ENCODE measurements around the gene ADGRG6. TPM values are rescaled to one million over a fixed set of nuclear protein-coding genes. Genes with fewer than 3 reads are reported as not detected.

The ADGRG6 gene
- total RNA-seq, 1 donor from 2014 or later = 2.5 TPM

DNA sequence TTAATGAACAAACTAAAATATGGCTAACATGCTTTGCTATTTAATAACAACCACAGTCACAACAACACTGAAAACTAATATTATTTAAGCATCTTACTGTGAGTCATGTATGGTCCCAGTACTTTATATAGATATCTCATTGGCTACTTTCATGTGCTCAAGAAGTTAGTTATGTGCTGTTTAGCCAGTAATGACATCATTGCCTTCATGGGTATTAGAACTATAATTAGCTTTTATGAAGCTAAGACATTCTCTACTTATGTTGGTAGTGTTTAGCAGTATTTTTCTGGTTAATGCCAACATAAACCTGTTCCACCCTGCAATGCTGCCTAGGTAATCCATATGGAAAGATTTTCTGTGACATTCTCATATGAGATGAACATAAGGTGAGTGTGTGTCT lies 56.1 kb downstream of the ADGRG6 start:
- no peak overlapping the region for H3K4me3 Mint-ChIP-seq (ENCODE audit: unreplicated experiment)

DNA sequence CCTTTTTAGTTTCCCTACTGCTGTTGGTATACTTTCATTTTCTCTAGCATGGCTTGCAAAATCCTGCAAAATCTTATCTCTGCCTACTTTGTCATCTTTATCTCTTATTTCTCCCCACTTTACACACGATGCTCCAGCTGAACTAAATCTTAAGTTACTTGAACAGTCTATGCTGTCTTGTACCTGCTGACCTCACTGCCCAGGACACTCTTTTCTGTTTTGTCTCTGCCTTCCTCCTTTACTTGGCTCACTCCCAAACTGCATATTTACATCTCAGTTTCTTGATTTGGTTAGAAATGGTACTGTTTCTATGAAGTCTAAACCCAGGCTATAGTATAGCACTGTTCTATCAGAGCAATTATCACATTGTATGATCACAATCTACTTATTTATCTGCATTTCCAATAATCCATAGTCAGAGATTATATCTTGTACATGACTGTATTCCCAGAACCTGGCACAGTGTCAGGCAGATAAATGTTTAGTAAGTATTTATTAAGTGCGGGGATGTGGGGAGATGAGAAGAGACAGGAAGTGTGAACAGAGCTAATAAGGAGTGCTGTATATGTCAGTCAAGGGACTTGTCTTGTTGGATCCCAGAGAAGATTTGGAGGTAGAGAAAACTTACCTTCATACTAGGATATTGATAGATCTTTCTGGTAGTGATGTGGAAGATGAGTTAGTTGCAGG lies 57.6 kb downstream of the ADGRG6 start:
- no peaks in the 10 kb centered on the region for H3K36me3 Mint-ChIP-seq (ENCODE audit: low read depth)
- H3K4me1 Mint-ChIP-seq (ENCODE audit: low read depth) = peaks cover 28% of the 10 kb centered on the region
- H3K27ac Mint-ChIP-seq (ENCODE audit: unreplicated experiment) = no peak overlapping the region
- no peak overlapping the region for H3K4me3 Mint-ChIP-seq (ENCODE audit: unreplicated experiment)
- no peak for DNase-seq (ENCODE audit: low spot score)
- H3K9me3 Mint-ChIP-seq (ENCODE audit: low read depth) = no peaks in the 10 kb centered on the region
- TF ChIP-seq, protein P1, sequence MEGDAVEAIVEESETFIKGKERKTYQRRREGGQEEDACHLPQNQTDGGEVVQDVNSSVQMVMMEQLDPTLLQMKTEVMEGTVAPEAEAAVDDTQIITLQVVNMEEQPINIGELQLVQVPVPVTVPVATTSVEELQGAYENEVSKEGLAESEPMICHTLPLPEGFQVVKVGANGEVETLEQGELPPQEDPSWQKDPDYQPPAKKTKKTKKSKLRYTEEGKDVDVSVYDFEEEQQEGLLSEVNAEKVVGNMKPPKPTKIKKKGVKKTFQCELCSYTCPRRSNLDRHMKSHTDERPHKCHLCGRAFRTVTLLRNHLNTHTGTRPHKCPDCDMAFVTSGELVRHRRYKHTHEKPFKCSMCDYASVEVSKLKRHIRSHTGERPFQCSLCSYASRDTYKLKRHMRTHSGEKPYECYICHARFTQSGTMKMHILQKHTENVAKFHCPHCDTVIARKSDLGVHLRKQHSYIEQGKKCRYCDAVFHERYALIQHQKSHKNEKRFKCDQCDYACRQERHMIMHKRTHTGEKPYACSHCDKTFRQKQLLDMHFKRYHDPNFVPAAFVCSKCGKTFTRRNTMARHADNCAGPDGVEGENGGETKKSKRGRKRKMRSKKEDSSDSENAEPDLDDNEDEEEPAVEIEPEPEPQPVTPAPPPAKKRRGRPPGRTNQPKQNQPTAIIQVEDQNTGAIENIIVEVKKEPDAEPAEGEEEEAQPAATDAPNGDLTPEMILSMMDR (IDR thresholded peaks at IDR 0.05) = no peak
- no peaks in the 10 kb centered on the region for H3K27me3 Mint-ChIP-seq (ENCODE audit: low read depth)

More for the DNA sequence above, 56.1 kb downstream of the ADGRG6 start:
- H3K9me3 Mint-ChIP-seq (ENCODE audit: low read depth) = no peaks in the 10 kb centered on the region
- H3K27me3 Mint-ChIP-seq (ENCODE audit: low read depth) = no peaks in the 10 kb centered on the region
- peaks cover 29% of the 10 kb centered on the region for H3K4me1 Mint-ChIP-seq (ENCODE audit: low read depth)
- TF ChIP-seq, protein P1 (IDR thresholded peaks at IDR 0.05) = no peak
- H3K36me3 Mint-ChIP-seq (ENCODE audit: low read depth) = no peaks in the 10 kb centered on the region
- no peak for DNase-seq (ENCODE audit: low spot score)
- no peak overlapping the region for H3K27ac Mint-ChIP-seq (ENCODE audit: unreplicated experiment)

DNA sequence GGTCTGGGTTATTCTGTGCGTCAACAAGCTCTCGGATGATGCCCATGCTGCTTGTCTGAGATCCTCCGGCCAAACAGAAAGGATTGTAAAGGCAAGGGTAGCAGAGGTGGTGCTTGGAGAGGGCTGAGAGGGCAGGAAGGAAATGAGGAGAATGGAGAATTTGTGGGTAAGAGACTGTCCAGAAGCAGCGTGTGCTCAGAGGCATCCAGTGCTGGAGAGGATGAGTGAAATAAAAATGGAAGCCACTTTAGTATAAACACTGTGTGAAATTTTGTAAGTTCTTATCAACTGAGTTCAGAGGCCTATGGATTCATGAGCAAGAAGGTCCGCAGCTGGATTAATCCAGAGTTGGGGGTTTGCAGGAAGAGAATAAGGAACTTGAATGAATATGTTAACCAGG lies 59.5 kb downstream of the ADGRG6 start:
- DNase-seq (ENCODE audit: low spot score) = no peak
- Mint-ChIP-seq H3K4me1 (ENCODE audit: low read depth) (peaks cover 28% of the 10 kb centered on the region), H3K27me3 (ENCODE audit: low read depth) (no peaks in the 10 kb centered on the region), H3K4me3 (ENCODE audit: unreplicated experiment) (no peak overlapping the region), H3K27ac (ENCODE audit: unreplicated experiment) (peak overlapping the region; percentile 54), H3K9me3 (ENCODE audit: low read depth) (no peaks in the 10 kb centered on the region), H3K36me3 (ENCODE audit: low read depth) (no peaks in the 10 kb centered on the region)
- TF ChIP-seq, protein P1 (IDR thresholded peaks at IDR 0.05) = no peak

DNA sequence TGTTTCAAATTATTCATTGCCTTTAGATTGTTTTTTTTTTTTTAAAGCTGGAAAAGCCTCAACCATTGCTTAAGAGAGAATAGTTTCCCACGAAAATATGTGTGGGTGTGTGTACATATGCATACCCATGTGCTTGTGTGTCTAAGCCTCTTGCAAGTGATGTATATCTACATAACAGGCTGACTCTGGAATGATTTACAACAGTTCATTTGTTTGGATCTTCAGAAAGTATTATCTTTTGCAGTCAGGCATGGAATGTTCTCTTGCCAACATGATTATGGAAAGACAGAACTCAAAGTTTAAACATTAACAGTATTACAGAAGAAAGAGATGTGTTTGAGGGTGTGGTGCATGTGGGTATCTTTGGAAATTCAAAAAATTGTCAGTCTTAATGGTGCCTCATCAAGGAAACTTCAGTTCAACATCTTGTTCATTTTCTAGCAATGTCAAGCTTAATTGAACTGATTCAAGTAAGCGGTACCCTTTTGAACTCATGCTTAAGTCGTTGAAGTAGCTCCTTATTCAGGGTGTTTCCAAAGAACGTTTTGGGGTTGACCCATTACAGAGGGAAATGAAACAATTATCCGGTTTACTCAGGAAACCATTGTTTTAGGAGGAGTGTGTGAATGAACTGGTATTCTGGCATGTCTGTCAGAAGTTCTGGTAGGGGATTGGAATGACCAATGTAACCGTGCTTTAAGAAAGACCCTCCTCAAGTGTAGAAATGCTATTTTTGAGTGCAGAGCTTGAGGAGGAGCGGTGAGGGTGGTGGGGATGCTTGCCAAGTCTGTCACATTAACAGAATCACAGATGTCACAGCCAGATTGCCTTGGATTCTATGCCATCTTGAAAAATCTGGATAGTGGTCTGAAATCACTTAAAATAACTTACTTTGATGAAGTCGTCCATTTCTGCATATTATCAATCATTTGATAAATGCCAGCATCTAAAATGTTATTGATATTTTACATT lies 60.3 kb downstream of the ADGRG6 start:
- no peaks in the 10 kb centered on the region for H3K27me3 Mint-ChIP-seq (ENCODE audit: low read depth)
- TF ChIP-seq, protein P1 (IDR thresholded peaks at IDR 0.05) = no peak
- H3K4me3 Mint-ChIP-seq (ENCODE audit: unreplicated experiment) = no peak overlapping the region
- H3K27ac Mint-ChIP-seq (ENCODE audit: unreplicated experiment) = peak overlapping the region; percentile 89
- peaks cover 25% of the 10 kb centered on the region for H3K4me1 Mint-ChIP-seq (ENCODE audit: low read depth)
- no peaks in the 10 kb centered on the region for H3K9me3 Mint-ChIP-seq (ENCODE audit: low read depth)
- DNase-seq (ENCODE audit: low spot score) = no peak
- no peaks in the 10 kb centered on the region for H3K36me3 Mint-ChIP-seq (ENCODE audit: low read depth)

DNA sequence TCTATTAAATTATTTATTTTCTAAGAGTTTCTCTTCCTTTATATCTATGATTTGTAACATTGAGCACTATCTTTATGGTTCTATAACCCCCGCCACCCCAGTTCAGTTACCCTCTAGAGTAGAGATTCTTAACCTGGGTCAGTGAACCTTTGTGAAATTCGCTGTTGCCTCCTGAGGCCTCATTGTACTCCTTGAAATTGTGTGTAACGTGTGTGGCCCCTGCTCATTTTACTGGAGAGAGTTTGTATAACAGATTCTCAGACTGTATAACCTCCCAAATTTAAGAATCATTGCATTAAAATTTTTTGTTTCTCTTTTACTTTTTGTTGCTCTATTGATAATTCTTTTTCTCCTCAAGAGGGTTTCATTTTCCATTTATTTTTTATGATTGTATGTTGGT lies 65.3 kb downstream of the ADGRG6 start:
- Mint-ChIP-seq H3K27ac (ENCODE audit: unreplicated experiment) (no peak overlapping the region), H3K27me3 (ENCODE audit: low read depth) (no peaks in the 10 kb centered on the region)

More for the DNA sequence above, 65.3 kb downstream of the ADGRG6 start:
- Mint-ChIP-seq H3K9me3 (ENCODE audit: low read depth) (no peaks in the 10 kb centered on the region), H3K36me3 (ENCODE audit: low read depth) (no peaks in the 10 kb centered on the region), H3K4me3 (ENCODE audit: unreplicated experiment) (no peak overlapping the region), H3K4me1 (ENCODE audit: low read depth) (peaks cover 5% of the 10 kb centered on the region)
- TF ChIP-seq, protein P1 (IDR thresholded peaks at IDR 0.05) = no peak
- DNase-seq (ENCODE audit: low spot score) = no peak
